GM10266 (cell line): Measurements from ENCODE around the gene SYF2.

Experiments used
- DNase-seq: peaks from one replicate; pipeline ENCODE4 v3.0.0; 2012; ENCODE audit errors: extremely low spot score
- CTCF ChIP-seq: IDR thresholded peaks from 2 replicates; pipeline ENCODE4 v1.5.1; 2012; ENCODE audit warnings: mild to moderate bottlenecking, low read depth; ENCODE audit not compliant: control insufficient read depth, insufficient read depth; ENCODE audit errors: missing control alignments

SYF2 gene

GRCh38 chr1:25232866-25233784 lies 823 bp upstream of the SYF2 start:
- DNase-seq: peak; percentile 77
- no peak for TF ChIP-seq CTCF

- DNase-seq: no peak
- no peak for TF ChIP-seq CTCF
These were observed 8.8 kb downstream of the SYF2 start for GRCh38 chr1:25223471-25223870.

GRCh38 chr1:25222606-25223005 lies 9.7 kb downstream of the SYF2 start:
- DNase-seq: no peak
- no peak for TF ChIP-seq CTCF

- no peak for TF ChIP-seq CTCF
- DNase-seq: no peak
These were observed 11.6 kb downstream of the SYF2 start for GRCh38 chr1:25220666-25221065.

GRCh38 chr1:25219661-25220251 lies 12.5 kb downstream of the SYF2 start:
- TF ChIP-seq CTCF: no peak
- no peak for DNase-seq

- no peak for DNase-seq
- no peak for TF ChIP-seq CTCF
These were observed 14.6 kb downstream of the SYF2 start for GRCh38 chr1:25217598-25218232.
